Ishikawa (cell line): ENCODE data around the gene RUSC1.

Source experiments
- CEBPB ChIP-seq: IDR thresholded peaks from 2 replicates; pipeline ENCODE4 v1.6.1; 2012
- CREB1 ChIP-seq: IDR thresholded peaks from 2 replicates; pipeline ENCODE4 v1.6.1; 2012; ENCODE audit warnings: low read depth
- EGR1 ChIP-seq: IDR thresholded peaks from 2 replicates; pipeline ENCODE4 v1.6.1; 2012
- EP300 ChIP-seq: IDR thresholded peaks from 2 replicates; pipeline ENCODE4 v1.6.1; 2012; ENCODE audit warnings: borderline replicate concordance
- FOXM1 ChIP-seq: IDR thresholded peaks from 2 replicates; pipeline ENCODE4 v1.6.1; 2012; ENCODE audit warnings: low read depth, borderline replicate concordance
- MAX ChIP-seq: IDR thresholded peaks from 2 replicates; pipeline ENCODE4 v1.6.1; 2012
- NFIC ChIP-seq: IDR thresholded peaks from 2 replicates; pipeline ENCODE4 v1.6.1; 2012
- RAD21 ChIP-seq: IDR thresholded peaks from 2 replicates; pipeline ENCODE4 v1.6.1; 2012; ENCODE audit warnings: low read depth
- REST ChIP-seq: IDR thresholded peaks from 2 replicates; pipeline ENCODE4 v1.6.1; 2012; ENCODE audit warnings: low read depth, mild to moderate bottlenecking
- TAF1 ChIP-seq: IDR thresholded peaks from 2 replicates; pipeline ENCODE4 v1.6.1; 2012; ENCODE audit warnings: low read depth, mild to moderate bottlenecking
- TCF12 ChIP-seq: IDR thresholded peaks from 2 replicates; pipeline ENCODE4 v1.6.1; 2012; ENCODE audit warnings: low read depth
- TEAD4 ChIP-seq: IDR thresholded peaks from 2 replicates; pipeline ENCODE4 v1.6.1; 2012
- USF1 ChIP-seq: IDR thresholded peaks from 2 replicates; pipeline ENCODE4 v1.6.1; 2012
- YY1 ChIP-seq: IDR thresholded peaks from 2 replicates; pipeline ENCODE4 v1.6.1; 2012; ENCODE audit warnings: low read depth
- ZBTB7A ChIP-seq: IDR thresholded peaks from 2 replicates; pipeline ENCODE4 v1.6.1; 2012; ENCODE audit warnings: low read depth

The RUSC1 gene

GRCh38 chr1:155334962-155335361 is 14.3 kb downstream of the RUSC1 start:
- TF ChIP-seq EGR1: no peak
- no peak for TF ChIP-seq TEAD4
- no peak for TF ChIP-seq MAX
- TF ChIP-seq ZBTB7A: no peak
- TF ChIP-seq CREB1: no peak
- no peak for TF ChIP-seq USF1
- no peak for TF ChIP-seq EP300
- TF ChIP-seq TCF12: no peak
- no peak for TF ChIP-seq FOXM1
- TF ChIP-seq NFIC: no peak
- no peak for TF ChIP-seq YY1
- no peak for TF ChIP-seq CEBPB
- TF ChIP-seq REST: no peak
- no peak for TF ChIP-seq RAD21
- TF ChIP-seq TAF1: no peak

- TF ChIP-seq ZBTB7A (no peak), USF1 (no peak)
These were observed 18.9 kb downstream of the RUSC1 start for GRCh38 chr1:155339515-155340097.

GRCh38 chr1:155342842-155343241 is 22.1 kb downstream of the RUSC1 start:
- TF ChIP-seq RAD21 (no peak), CREB1 (no peak), CEBPB (no peak), TEAD4 (no peak), MAX (no peak), EP300 (no peak), EGR1 (no peak), NFIC (no peak)

- TF ChIP-seq FOXM1: no peak
These were observed 31.9 kb downstream of the RUSC1 start for GRCh38 chr1:155352631-155353030.

GRCh38 chr1:155360051-155360450 is 39.4 kb downstream of the RUSC1 start:
- TF ChIP-seq RAD21 (no peak), TEAD4 (no peak), NFIC (no peak), MAX (no peak)

GRCh38 chr1:155379180-155379579 is 58.5 kb downstream of the RUSC1 start:
- TF ChIP-seq EP300 (no peak), RAD21 (no peak), YY1 (no peak), TEAD4 (no peak), CREB1 (no peak), TAF1 (no peak), TCF12 (no peak), ZBTB7A (no peak), USF1 (no peak), FOXM1 (no peak), MAX (no peak), REST (no peak), CEBPB (no peak), NFIC (no peak), EGR1 (no peak)
